K562 (cell line): Measurements from ENCODE around the gene GTF2H4. TPM values are rescaled to one million over a fixed set of nuclear protein-coding genes. Genes with fewer than 3 reads are reported as not detected.

Source experiments
- BCOR ChIP-seq: fragments of 450-650 bp; IDR thresholded peaks from 2 replicates; pipeline ENCODE4 v1.6.1; 2016
- BRD4 ChIP-seq: fragments of 200-600 bp; sonication (generic); IDR thresholded peaks from 2 replicates; pipeline ENCODE4 v1.6.1; 2017; ENCODE audit warnings: inconsistent platforms
- C11orf30 ChIP-seq: fragments of 450-650 bp; IDR thresholded peaks from 2 replicates; pipeline ENCODE4 v1.6.1; 2016; ENCODE audit warnings: low read depth, mild to moderate bottlenecking
- CBFA2T2 ChIP-seq: fragments of 450-650 bp; conservative IDR thresholded peaks from 2 replicates; pipeline ENCODE4 v1.6.1; 2017; ENCODE audit warnings: mild to moderate bottlenecking
- CBFA2T3 ChIP-seq: fragments of 450-650 bp; IDR thresholded peaks from 2 replicates; pipeline ENCODE4 v1.6.1; 2017
- EGR1 ChIP-seq: fragments of 450-650 bp; conservative IDR thresholded peaks from 2 replicates; pipeline ENCODE4 v1.6.1; 2017; ENCODE audit warnings: mild to moderate bottlenecking
- EHMT2 ChIP-seq: fragments of 450-650 bp; IDR thresholded peaks from 2 replicates; pipeline ENCODE4 v1.6.1; 2018; ENCODE audit warnings: antibody characterized with exemption
- EWSR1 ChIP-seq: fragments of 450-650 bp; IDR thresholded peaks from 2 replicates; pipeline ENCODE4 v1.6.1; 2018; ENCODE audit warnings: borderline replicate concordance, mild to moderate bottlenecking, low read depth, moderate library complexity; ENCODE audit not compliant: partially characterized antibody
- FOXJ2 ChIP-seq: fragments of 200-800 bp; sonication (Bioruptor generic); IDR thresholded peaks from 2 replicates; pipeline ENCODE4 v1.6.1; 2016; ENCODE audit warnings: missing genetic modification characterization, missing compliant biosample characterization
- HDAC1 ChIP-seq, 2 experiments: fragments of 450-650 bp; IDR thresholded peaks; 2 replicates each; pipeline ENCODE4 v1.6.1; 2016 to 2017; ENCODE audit warnings: inconsistent platforms in 1 of 2, mild to moderate bottlenecking in 1 of 2, moderate library complexity in 1 of 2
- KAT2B ChIP-seq: IDR thresholded peaks from one replicate; pipeline ENCODE4 v1.6.1; 2012; ENCODE audit warnings: low read depth, mild to moderate bottlenecking, control low read depth, inconsistent platforms, low read length, moderate library complexity
- NBN ChIP-seq: fragments of 450-650 bp; IDR thresholded peaks from 2 replicates; pipeline ENCODE4 v1.6.1; 2016; ENCODE audit warnings: low read depth, mild to moderate bottlenecking
- NELFE ChIP-seq: IDR thresholded peaks from 2 replicates; pipeline ENCODE4 v1.6.1; 2011; ENCODE audit warnings: mild to moderate bottlenecking; ENCODE audit not compliant: insufficient read depth, insufficient read length
- NR2C1 ChIP-seq, 2 experiments: fragments of 450-650 bp; IDR thresholded peaks; 2 replicates each; pipeline ENCODE4 v1.6.1; 2017; ENCODE audit warnings: mild to moderate bottlenecking in 2 of 2, antibody characterized with exemption in 1 of 2, inconsistent platforms in 1 of 2, missing compliant biosample characterization in 1 of 2, missing genetic modification characterization in 1 of 2
- NR2C2 ChIP-seq, 2 experiments: fragments of 200-800 bp in 1 of 2; sonication (Bioruptor generic) in 1 of 2; sonication (generic) in 1 of 2; formaldehyde crosslinking in 1 of 2; IDR thresholded peaks; 2 replicates each; pipeline versions ENCODE4 v1.6.1 to v1.8.0; 2016 to 2022; ENCODE audit warnings: mild to moderate bottlenecking in 1 of 2, missing compliant biosample characterization in 1 of 2, missing genetic modification characterization in 1 of 2, missing genetic modification reagents in 1 of 2
- POLR2A ChIP-seq: fragments of 450-650 bp; conservative IDR thresholded peaks from 2 replicates; pipeline ENCODE4 v1.6.1; 2016
- RBFOX2 ChIP-seq: fragments of 200-400 bp; formaldehyde crosslinking; IDR thresholded peaks from 2 replicates; pipeline ENCODE4 v1.6.1; 2017; ENCODE audit warnings: low read depth, mild to moderate bottlenecking, low read length, moderate library complexity
- SNIP1 ChIP-seq: fragments of 450-650 bp; IDR thresholded peaks from 2 replicates; pipeline ENCODE4 v1.7.1; 2017; ENCODE audit warnings: low read depth, mild to moderate bottlenecking
- SUPT5H ChIP-seq: fragments of 450-650 bp; IDR thresholded peaks from 2 replicates; pipeline ENCODE4 v1.6.1; 2016
- TAF7 ChIP-seq: fragments of 450-650 bp; IDR thresholded peaks from 2 replicates; pipeline ENCODE4 v1.6.1; 2016; ENCODE audit warnings: missing genetic modification characterization, missing compliant biosample characterization
- TAL1 ChIP-seq: fragments of 450-650 bp; IDR thresholded peaks from 2 replicates; pipeline ENCODE4 v1.6.1; 2016; ENCODE audit warnings: mild to moderate bottlenecking
- U2AF2 ChIP-seq: fragments of 200-400 bp; formaldehyde crosslinking; optimal IDR thresholded peaks from 2 replicates; pipeline ENCODE3; 2017; ENCODE audit warnings: low read depth, mild to moderate bottlenecking, low read length
- ZC3H11A ChIP-seq: IDR thresholded peaks from 2 replicates; pipeline ENCODE4 v1.6.1; 2012; ENCODE audit warnings: low read depth, low read length, improper control_type of control experiment
- ZNF165 ChIP-seq: fragments of 250-450 bp; sonication (Bioruptor Pico); IDR thresholded peaks from 2 replicates; pipeline ENCODE4 v1.4.0; 2020; ENCODE audit warnings: borderline replicate concordance
- polyA plus RNA-seq, 8 experiments: library from polyadenylated mRNA; depleted of rRNA in 4 of 8; stranded (reverse) in 5 of 8; unstranded in 3 of 8; fragments of >200 nt; fragmentation: Nextera tagmentation in 2 of 8; fragmentation: Illumina TruSeq in 1 of 8; extraction: Ambion mirVana in 2 of 8; extraction: Trizol in 1 of 8; gene quantifications; 2 replicates each; pipeline versions ENCODE4 v1.2.1 to v1.2.3, GENCODE V29; 2011 to 2014; ENCODE audit warnings: inconsistent platforms in 1 of 8, missing spikeins in 1 of 8
- total RNA-seq, 7 experiments: library from RNA; depleted of rRNA in 6 of 7; stranded (reverse); fragments of >200 nt in 6 of 7; fragmentation: Illumina TruSeq in 2 of 7; extraction: Trizol in 2 of 7; gene quantifications; 2 replicates each; pipeline versions ENCODE4 v1.2.1 to v1.2.3, GENCODE V29; 2011 to 2021; ENCODE audit warnings: low replicate concordance in 1 of 7
- TF ChIP-seq, protein P1 (sequence below), 2 experiments: fragments of 450-650 bp; conservative IDR thresholded peaks; 2 replicates each; pipeline ENCODE4 v1.6.1; 2017; ENCODE audit warnings: mild to moderate bottlenecking in 2 of 2, moderate library complexity in 2 of 2
- TF ChIP-seq, protein P2 (sequence below): fragments of 250-450 bp; sonication (Bioruptor Pico); IDR thresholded peaks from 2 replicates; pipeline ENCODE4 v1.4.0; 2020; ENCODE audit warnings: mild to moderate bottlenecking, moderate library complexity
- TF ChIP-seq, protein P3 (sequence below): fragments of 250-450 bp; sonication (Bioruptor Pico); IDR thresholded peaks from 2 replicates; pipeline ENCODE4 v1.8.0; 2022; ENCODE audit warnings: moderate library complexity, mild to moderate bottlenecking, inconsistent platforms

GTF2H4 gene
- total and polyA plus RNA-seq, 9 of the 15 experiments (the other 6 are each of a cell fraction or from before 2014, with no cell fraction given), result 3.6 to 86.1 (median 39.6) TPM

DNA sequence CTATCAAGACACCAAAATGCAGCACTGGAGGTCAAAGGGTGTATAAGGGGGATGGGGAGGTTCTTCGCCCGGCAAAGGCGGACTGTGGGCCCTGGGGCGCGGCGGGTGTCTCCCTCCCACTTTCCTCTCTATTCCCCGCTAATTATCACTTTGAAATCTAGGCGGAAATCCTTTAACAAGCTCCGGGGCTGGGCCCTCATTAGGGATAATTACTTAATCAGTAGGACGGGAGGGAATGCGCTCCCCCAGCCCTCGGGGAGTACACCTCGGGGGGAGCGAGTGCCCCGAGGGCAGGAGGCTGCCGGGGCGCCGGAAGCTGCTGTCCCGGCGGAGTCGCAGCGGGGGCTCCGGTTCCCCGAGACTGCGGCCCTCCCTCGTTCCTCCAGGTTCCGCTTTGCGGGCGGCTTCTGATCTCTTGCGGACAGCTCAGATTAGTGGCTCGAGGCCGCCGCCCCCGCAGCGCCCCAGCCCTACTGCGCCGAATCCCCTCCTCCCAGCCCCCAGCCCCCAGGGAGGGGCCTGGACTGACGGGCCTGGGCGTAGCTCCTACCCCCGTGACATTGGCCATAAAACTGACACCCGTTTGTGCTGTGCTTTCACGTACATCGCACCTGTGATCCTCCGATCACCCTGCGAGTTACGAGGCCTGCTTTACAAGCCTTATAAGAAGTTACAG, 47.5 kb downstream of the GTF2H4 start (continued):
- TF ChIP-seq KAT2B (no peak), HDAC1 (IDR thresholded peaks at IDR 0.05) (peak in 1 of 2 experiments; percentile 63; a peak in 2 of 4 replicates), POLR2A (peak; percentile 74), ZC3H11A (no peak), C11orf30 (peak; percentile 36; the same call in 1 of the 2 replicates), NR2C1 (IDR thresholded peaks at IDR 0.05) (peak; percentile 44; the same call in 1 of the 2 replicates), NR2C1 (tag; IDR thresholded peaks at IDR 0.05) (peak; percentile 31; the same call in 1 of the 2 replicates), EHMT2 (no peak), CBFA2T2 (peak; percentile 29; the same call in 1 of the 2 replicates), FOXJ2 (tag) (peak; percentile 81; the same call in 1 of the 2 replicates), BRD4 (peak; percentile 77; the same call in 1 of the 2 replicates), U2AF2 (no peak), NBN (peak; percentile 69), TAL1 (peak; percentile 46; the same call in 1 of the 2 replicates), RBFOX2 (peak; percentile 78), ZNF165 (CRISPR knock-in tag) (no peak), SNIP1 (no peak), TAF7 (peak; percentile 100), NELFE (no peak), BCOR (peak; percentile 56; the same call in 1 of the 2 replicates), EWSR1 (no peak), NR2C2 (CRISPR knock-in tag; IDR thresholded peaks at IDR 0.05) (no peak), NR2C2 (tag; IDR thresholded peaks at IDR 0.05) (peak; percentile 86), EGR1 (peak; percentile 99), CBFA2T3 (peak; percentile 65), SUPT5H (peak; percentile 64)
- TF ChIP-seq, protein P1, sequence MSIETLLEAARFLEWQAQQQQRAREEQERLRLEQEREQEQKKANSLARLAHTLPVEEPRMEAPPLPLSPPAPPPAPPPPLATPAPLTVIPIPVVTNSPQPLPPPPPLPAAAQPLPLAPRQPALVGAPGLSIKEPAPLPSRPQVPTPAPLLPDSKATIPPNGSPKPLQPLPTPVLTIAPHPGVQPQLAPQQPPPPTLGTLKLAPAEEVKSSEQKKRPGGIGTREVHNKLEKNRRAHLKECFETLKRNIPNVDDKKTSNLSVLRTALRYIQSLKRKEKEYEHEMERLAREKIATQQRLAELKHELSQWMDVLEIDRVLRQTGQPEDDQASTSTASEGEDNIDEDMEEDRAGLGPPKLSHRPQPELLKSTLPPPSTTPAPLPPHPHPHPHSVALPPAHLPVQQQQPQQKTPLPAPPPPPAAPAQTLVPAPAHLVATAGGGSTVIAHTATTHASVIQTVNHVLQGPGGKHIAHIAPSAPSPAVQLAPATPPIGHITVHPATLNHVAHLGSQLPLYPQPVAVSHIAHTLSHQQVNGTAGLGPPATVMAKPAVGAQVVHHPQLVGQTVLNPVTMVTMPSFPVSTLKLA (conservative IDR thresholded peaks at IDR 0.05), result peak in 1 of 2 experiments; percentile 38; a peak in 1 of 4 replicates
- TF ChIP-seq, protein P2, sequence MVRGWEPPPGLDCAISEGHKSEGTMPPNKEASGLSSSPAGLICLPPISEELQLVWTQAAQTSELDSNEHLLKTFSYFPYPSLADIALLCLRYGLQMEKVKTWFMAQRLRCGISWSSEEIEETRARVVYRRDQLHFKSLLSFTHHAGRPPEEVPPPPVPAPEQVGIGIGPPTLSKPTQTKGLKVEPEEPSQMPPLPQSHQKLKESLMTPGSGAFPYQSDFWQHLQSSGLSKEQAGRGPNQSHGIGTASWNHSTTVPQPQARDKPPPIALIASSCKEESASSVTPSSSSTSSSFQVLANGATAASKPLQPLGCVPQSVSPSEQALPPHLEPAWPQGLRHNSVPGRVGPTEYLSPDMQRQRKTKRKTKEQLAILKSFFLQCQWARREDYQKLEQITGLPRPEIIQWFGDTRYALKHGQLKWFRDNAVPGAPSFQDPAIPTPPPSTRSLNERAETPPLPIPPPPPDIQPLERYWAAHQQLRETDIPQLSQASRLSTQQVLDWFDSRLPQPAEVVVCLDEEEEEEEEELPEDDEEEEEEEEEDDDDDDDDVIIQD (CRISPR knock-in tag), result no peak
- TF ChIP-seq, protein P3, sequence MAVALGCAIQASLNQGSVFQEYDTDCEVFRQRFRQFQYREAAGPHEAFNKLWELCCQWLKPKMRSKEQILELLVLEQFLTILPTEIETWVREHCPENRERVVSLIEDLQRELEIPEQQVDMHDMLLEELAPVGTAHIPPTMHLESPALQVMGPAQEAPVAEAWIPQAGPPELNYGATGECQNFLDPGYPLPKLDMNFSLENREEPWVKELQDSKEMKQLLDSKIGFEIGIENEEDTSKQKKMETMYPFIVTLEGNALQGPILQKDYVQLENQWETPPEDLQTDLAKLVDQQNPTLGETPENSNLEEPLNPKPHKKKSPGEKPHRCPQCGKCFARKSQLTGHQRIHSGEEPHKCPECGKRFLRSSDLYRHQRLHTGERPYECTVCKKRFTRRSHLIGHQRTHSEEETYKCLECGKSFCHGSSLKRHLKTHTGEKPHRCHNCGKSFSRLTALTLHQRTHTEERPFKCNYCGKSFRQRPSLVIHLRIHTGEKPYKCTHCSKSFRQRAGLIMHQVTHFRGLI, result no peak
